Loucy (cell line): Measurements from ENCODE around the gene SUN2.

ENCODE experiments used
- H2AFZ ChIP-seq: fragments of 200-600 bp; sonication (generic); 2 replicates; pipeline ENCODE4 v1.6.0; 2016; ENCODE audit warnings: antibody characterized with exemption, mild to moderate bottlenecking, low read length, moderate library complexity
- H3F3A ChIP-seq: fragments of 200-600 bp; 2 replicates; pipeline ENCODE4 v1.6.0; 2016; ENCODE audit warnings: antibody characterized with exemption, low read depth, mild to moderate bottlenecking
- H3K27me3 ChIP-seq: fragments of 200-600 bp; sonication (generic); 2 replicates; pipeline ENCODE4 v1.6.1; 2014; ENCODE audit warnings: low read length, mild to moderate bottlenecking; ENCODE audit not compliant: insufficient read depth, poor library complexity, severe bottlenecking
- H3K36me3 ChIP-seq: fragments of 200-600 bp; sonication (generic); 2 replicates; pipeline ENCODE4 v1.6.1; 2016; ENCODE audit warnings: low read length; ENCODE audit not compliant: insufficient read depth
- H3K4me1 ChIP-seq: fragments of 200-600 bp; sonication (generic); 2 replicates; pipeline ENCODE4 v1.5.1; 2014; ENCODE audit warnings: low read length, mild to moderate bottlenecking; ENCODE audit not compliant: insufficient read depth, poor library complexity, severe bottlenecking
- H3K4me2 ChIP-seq: fragments of 200-600 bp; sonication (generic); 2 replicates; pipeline ENCODE4 v1.6.0; 2014; ENCODE audit warnings: antibody characterized with exemption, low read length, low read depth, mild to moderate bottlenecking; ENCODE audit not compliant: poor library complexity, severe bottlenecking
- H3K4me3 ChIP-seq: fragments of 200-600 bp; sonication (generic); 2 replicates; pipeline ENCODE4 v1.5.1; 2014; ENCODE audit warnings: low read length, mild to moderate bottlenecking, mixed read lengths; ENCODE audit not compliant: poor library complexity, severe bottlenecking
- H3K79me2 ChIP-seq: fragments of 200-600 bp; sonication (generic); 2 replicates; pipeline ENCODE4 v1.6.1; 2014; ENCODE audit warnings: low read length; ENCODE audit not compliant: insufficient read depth
- H3K9ac ChIP-seq: fragments of 200-600 bp; sonication (generic); 2 replicates; pipeline ENCODE4 v1.6.0; 2014; ENCODE audit warnings: mild to moderate bottlenecking, low read depth, low read length, moderate library complexity; ENCODE audit not compliant: poor library complexity, severe bottlenecking
- H3K9me2 ChIP-seq: fragments of 200-600 bp; sonication (generic); replicated peaks from 2 replicates; pipeline ENCODE4 v1.6.1; 2016; ENCODE audit warnings: low read depth, low read length, mixed read lengths
- H3K9me3 ChIP-seq: fragments of 200-600 bp; sonication (generic); 2 replicates; pipeline ENCODE4 v1.6.1; 2014; ENCODE audit warnings: mild to moderate bottlenecking, antibody characterized with exemption, low read length, low read depth; ENCODE audit not compliant: insufficient read depth
- H4K20me1 ChIP-seq: fragments of 200-600 bp; sonication (generic); 2 replicates; pipeline ENCODE4 v1.6.0; 2014; ENCODE audit warnings: antibody characterized with exemption, low read length, mild to moderate bottlenecking; ENCODE audit not compliant: insufficient read depth, poor library complexity, severe bottlenecking
- CTCF ChIP-seq: fragments of 200-600 bp; sonication (generic); conservative IDR thresholded peaks from 2 replicates; pipeline ENCODE4 v1.5.1; 2014; ENCODE audit warnings: mild to moderate bottlenecking, antibody characterized with exemption, low read length
- EZH2phosphoT487 ChIP-seq: fragments of 200-600 bp; IDR thresholded peaks from 2 replicates; pipeline ENCODE4 v1.6.1; 2018; ENCODE audit warnings: antibody characterized with exemption, mild to moderate bottlenecking, moderate library complexity, borderline replicate concordance

SUN2 gene

DNA sequence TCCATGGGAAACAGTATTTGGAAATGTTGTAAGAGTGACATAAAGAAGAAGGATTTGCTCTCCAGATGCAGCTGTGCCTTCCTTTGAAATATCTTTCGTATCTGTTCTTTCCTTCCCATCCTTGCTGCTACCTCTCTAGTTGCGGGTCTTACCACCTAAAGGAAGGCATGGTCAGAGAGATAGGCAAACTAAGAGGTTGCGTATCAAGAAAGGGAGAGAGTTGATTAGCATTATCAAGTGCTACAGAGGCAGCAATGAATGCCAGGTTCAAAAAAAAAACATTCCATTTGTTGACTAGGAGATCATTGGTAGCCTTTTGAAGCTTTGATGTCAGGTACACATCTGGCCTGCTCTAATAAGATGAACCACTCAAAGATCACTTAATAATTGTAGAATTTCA, 45.4 kb downstream of the SUN2 start:
- Histone ChIP-seq H4K20me1 (peaks cover 83% of the 10 kb centered on the region), H3K4me1 (peaks cover 74% of the 10 kb centered on the region), H3K9me3 (no peaks in the 10 kb centered on the region), H3K9ac (no peak overlapping the region), H3K4me3 (peak overlapping the region; percentile 89), H3F3A (no peaks in the 10 kb centered on the region), H3K4me2 (peak overlapping the region; percentile 96), H3K27me3 (no peaks in the 10 kb centered on the region), H3K9me2 (no peaks in the 10 kb centered on the region), H3K36me3 (peaks cover 5% of the 10 kb centered on the region; the same call in 1 of the 2 replicates), H2AFZ (no peak overlapping the region), H3K79me2 (peaks cover 94% of the 10 kb centered on the region)
- TF ChIP-seq EZH2phosphoT487 (no peak), CTCF (no peak)

DNA sequence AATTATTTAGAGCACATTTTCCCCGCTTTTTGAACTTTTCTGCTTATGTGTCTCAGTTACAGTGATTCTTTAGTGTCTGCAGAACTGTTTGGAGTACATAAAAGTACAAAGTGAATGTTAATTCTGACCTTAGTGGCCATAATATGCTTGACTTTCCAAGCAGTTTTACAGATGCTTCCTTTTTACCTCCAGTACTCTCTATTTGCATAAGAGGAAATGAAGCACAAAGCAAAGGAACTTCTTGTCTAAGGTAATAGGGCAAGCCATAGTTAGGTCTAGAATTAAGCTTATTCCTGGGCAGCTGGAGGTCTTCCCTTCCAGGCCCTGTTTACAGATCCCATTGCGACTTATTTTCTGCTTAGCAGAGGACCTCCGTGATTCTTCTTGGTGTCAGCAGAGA, 46.5 kb downstream of the SUN2 start:
- peak overlapping the region; percentile 96 for H3K4me2 ChIP-seq
- H3K79me2 ChIP-seq, result peaks cover 84% of the 10 kb centered on the region
- no peaks in the 10 kb centered on the region for H3F3A ChIP-seq
- H3K27me3 ChIP-seq, result no peaks in the 10 kb centered on the region
- TF ChIP-seq CTCF (no peak), EZH2phosphoT487 (no peak)
- peak overlapping the region; percentile 89 for H3K4me3 ChIP-seq
- H3K9ac ChIP-seq, result peak overlapping the region; percentile 24
- no peak overlapping the region for H2AFZ ChIP-seq
- H3K4me1 ChIP-seq, result peaks cover 70% of the 10 kb centered on the region
- peaks cover 74% of the 10 kb centered on the region for H4K20me1 ChIP-seq
- H3K9me3 ChIP-seq, result no peaks in the 10 kb centered on the region
- peaks cover 4% of the 10 kb centered on the region; the same call in 1 of the 2 replicates for H3K36me3 ChIP-seq
- H3K9me2 ChIP-seq, result no peaks in the 10 kb centered on the region

GRCh38 chr22:38707984-38708383, 47.8 kb downstream of the SUN2 start:
- H3F3A ChIP-seq, result 0 out of 2 replicates have a peak, but pooled peaks cover 3% of the 10 kb centered on the region
- H3K36me3 ChIP-seq, result peaks cover 4% of the 10 kb centered on the region; the same call in 1 of the 2 replicates
- H3K4me1 ChIP-seq, result peaks cover 60% of the 10 kb centered on the region
- peaks cover 63% of the 10 kb centered on the region for H4K20me1 ChIP-seq
- no peaks in the 10 kb centered on the region for H3K27me3 ChIP-seq
- H3K9me3 ChIP-seq, result no peaks in the 10 kb centered on the region
- TF ChIP-seq EZH2phosphoT487 (no peak), CTCF (no peak)
- H3K9ac ChIP-seq, result peak overlapping the region; percentile 88
- no peak overlapping the region for H2AFZ ChIP-seq
- H3K4me2 ChIP-seq, result peak overlapping the region; percentile 96
- no peaks in the 10 kb centered on the region for H3K9me2 ChIP-seq
- H3K79me2 ChIP-seq, result peaks cover 71% of the 10 kb centered on the region
- H3K4me3 ChIP-seq, result peak overlapping the region; percentile 89
